ENCODE results near the gene INSYN2B. TPM values are rescaled to one million over a fixed set of nuclear protein-coding genes. Genes with fewer than 3 reads are reported as not detected.

Gene INSYN2B
- polyA plus RNA-seq, 1 donor (not counting 4 experiments of a cell fraction or from before 2014, with no cell fraction given) = 0.16 TPM

GRCh38 chr5:169861934-169862333, 118.4 kb downstream of the INSYN2B start:
- no peak overlapping the region for H3K4me2 ChIP-seq (ENCODE audit: control insufficient read depth, extremely low read depth, insufficient read depth, low read depth, low read length)
- H3K36me3 ChIP-seq (ENCODE audit: control insufficient read depth in 2 of 2, extremely low read depth in 1 of 2, insufficient read depth in 2 of 2, low read length in 2 of 2) = no peaks in the 10 kb centered on the region
- no peak overlapping the region for H2AFZ ChIP-seq (ENCODE audit: control insufficient read depth, low read length)
- no peak overlapping the region for H3K9ac ChIP-seq (ENCODE audit: control insufficient read depth, extremely low read depth, insufficient read depth, low read length)
- FAIRE-seq (no peak), DNase-seq (ENCODE audit: low read depth, low spot score) (no peak)
- dilution Hi-C loops (cut with MboI; ENCODE audit: extremely low pct_ligation_motif_present, low sequenced_read_pairs) = no loop called here
- no peaks in the 10 kb centered on the region for H3K9me1 ChIP-seq (ENCODE audit: control insufficient read depth, extremely low read depth, insufficient read depth, low read length)
- no peaks in the 10 kb centered on the region for H4K20me1 ChIP-seq (ENCODE audit: control insufficient read depth, extremely low read depth, insufficient read depth, low read length)
- no peak overlapping the region for H3K27ac ChIP-seq (ENCODE audit: control insufficient read depth, insufficient read depth, low read length)
- no peaks in the 10 kb centered on the region for H3K9me3 ChIP-seq (ENCODE audit: control insufficient read depth, low read depth, low read length)
- TF ChIP-seq, protein P1, sequence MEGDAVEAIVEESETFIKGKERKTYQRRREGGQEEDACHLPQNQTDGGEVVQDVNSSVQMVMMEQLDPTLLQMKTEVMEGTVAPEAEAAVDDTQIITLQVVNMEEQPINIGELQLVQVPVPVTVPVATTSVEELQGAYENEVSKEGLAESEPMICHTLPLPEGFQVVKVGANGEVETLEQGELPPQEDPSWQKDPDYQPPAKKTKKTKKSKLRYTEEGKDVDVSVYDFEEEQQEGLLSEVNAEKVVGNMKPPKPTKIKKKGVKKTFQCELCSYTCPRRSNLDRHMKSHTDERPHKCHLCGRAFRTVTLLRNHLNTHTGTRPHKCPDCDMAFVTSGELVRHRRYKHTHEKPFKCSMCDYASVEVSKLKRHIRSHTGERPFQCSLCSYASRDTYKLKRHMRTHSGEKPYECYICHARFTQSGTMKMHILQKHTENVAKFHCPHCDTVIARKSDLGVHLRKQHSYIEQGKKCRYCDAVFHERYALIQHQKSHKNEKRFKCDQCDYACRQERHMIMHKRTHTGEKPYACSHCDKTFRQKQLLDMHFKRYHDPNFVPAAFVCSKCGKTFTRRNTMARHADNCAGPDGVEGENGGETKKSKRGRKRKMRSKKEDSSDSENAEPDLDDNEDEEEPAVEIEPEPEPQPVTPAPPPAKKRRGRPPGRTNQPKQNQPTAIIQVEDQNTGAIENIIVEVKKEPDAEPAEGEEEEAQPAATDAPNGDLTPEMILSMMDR (optimal IDR thresholded peaks at IDR 0.05 in 1 of 3, IDR thresholded peaks at IDR 0.05 in 1 of 3, conservative IDR thresholded peaks at IDR 0.05 in 1 of 3; ENCODE audit: extremely low read depth in 1 of 3, insufficient read depth in 2 of 3, low read length in 3 of 3) = no peak
- TF ChIP-seq EZH2 (IDR thresholded peaks at IDR 0.05; ENCODE audit: low read length) = no peak
- no peaks in the 10 kb centered on the region for H3K27me3 ChIP-seq (ENCODE audit: control insufficient read depth, extremely low read depth, insufficient read depth, low read length)
- H3K4me3 ChIP-seq (ENCODE audit: control insufficient read depth in 2 of 3, extremely low read depth in 1 of 3, insufficient read depth in 2 of 3, low read depth in 1 of 3, low read length in 3 of 3) = no peak overlapping the region
- H3K79me2 ChIP-seq (ENCODE audit: control insufficient read depth, insufficient read depth, low read length) = no peaks in the 10 kb centered on the region
- no peaks in the 10 kb centered on the region for H3K4me1 ChIP-seq (ENCODE audit: control insufficient read depth, extremely low read depth, insufficient read depth, low read length)

- dilution Hi-C loops (cut with MboI; ENCODE audit: extremely low pct_ligation_motif_present, low sequenced_read_pairs) = no loop called here
- H3K36me3 ChIP-seq (ENCODE audit: control insufficient read depth in 2 of 2, extremely low read depth in 1 of 2, insufficient read depth in 2 of 2, low read length in 2 of 2) = no peaks in the 10 kb centered on the region
- no peak overlapping the region for H2AFZ ChIP-seq (ENCODE audit: control insufficient read depth, low read length)
- no peaks in the 10 kb centered on the region for H3K9me3 ChIP-seq (ENCODE audit: control insufficient read depth, low read depth, low read length)
- H3K9ac ChIP-seq (ENCODE audit: control insufficient read depth, extremely low read depth, insufficient read depth, low read length) = no peak overlapping the region
- no peaks in the 10 kb centered on the region for H3K27me3 ChIP-seq (ENCODE audit: control insufficient read depth, extremely low read depth, insufficient read depth, low read length)
- no peak overlapping the region for H3K4me3 ChIP-seq (ENCODE audit: control insufficient read depth in 2 of 3, extremely low read depth in 1 of 3, insufficient read depth in 2 of 3, low read depth in 1 of 3, low read length in 3 of 3)
- H3K4me1 ChIP-seq (ENCODE audit: control insufficient read depth, extremely low read depth, insufficient read depth, low read length) = no peaks in the 10 kb centered on the region
- H3K27ac ChIP-seq (ENCODE audit: control insufficient read depth, insufficient read depth, low read length) = no peak overlapping the region
- DNase-seq (ENCODE audit: low read depth, low spot score) (no peak), FAIRE-seq (no peak)
- no peak for TF ChIP-seq EZH2 (IDR thresholded peaks at IDR 0.05; ENCODE audit: low read length)
- TF ChIP-seq, protein P1 (optimal IDR thresholded peaks at IDR 0.05 in 1 of 3, IDR thresholded peaks at IDR 0.05 in 1 of 3, conservative IDR thresholded peaks at IDR 0.05 in 1 of 3; ENCODE audit: extremely low read depth in 1 of 3, insufficient read depth in 2 of 3, low read length in 3 of 3) = no peak
- no peaks in the 10 kb centered on the region for H3K79me2 ChIP-seq (ENCODE audit: control insufficient read depth, insufficient read depth, low read length)
- no peak overlapping the region for H3K4me2 ChIP-seq (ENCODE audit: control insufficient read depth, extremely low read depth, insufficient read depth, low read depth, low read length)
- H3K9me1 ChIP-seq (ENCODE audit: control insufficient read depth, extremely low read depth, insufficient read depth, low read length) = no peaks in the 10 kb centered on the region
- no peaks in the 10 kb centered on the region for H4K20me1 ChIP-seq (ENCODE audit: control insufficient read depth, extremely low read depth, insufficient read depth, low read length)
These were observed 118.9 kb downstream of the INSYN2B start for GRCh38 chr5:169861433-169861832.
